HG02852 (cell line): ENCODE measurements around the gene SLC26A1.

Source experiments
- ATAC-seq: cut with Tn5 transposase; IDR thresholded peaks from one replicate; pipeline ENCODE4 v1.9.1; 2021; ENCODE audit warnings: mild to moderate bottlenecking, moderate library complexity; ENCODE audit not compliant: unreplicated experiment

SLC26A1 gene

GRCh38 chr4:966266-967112 is 26.7 kb downstream of the SLC26A1 start:
- no peak for ATAC-seq

GRCh38 chr4:965766-966134 is 27.5 kb downstream of the SLC26A1 start:
- ATAC-seq: no peak

- ATAC-seq: no peak
Observed at GRCh38 chr4:965048-965765, 28.0 kb downstream of the SLC26A1 start.

GRCh38 chr4:964346-965025 is 28.7 kb downstream of the SLC26A1 start:
- ATAC-seq: no peak

- no peak for ATAC-seq
Observed at GRCh38 chr4:963276-964225, 29.7 kb downstream of the SLC26A1 start.

GRCh38 chr4:962231-963208 is 30.7 kb downstream of the SLC26A1 start:
- no peak for ATAC-seq

DNA sequence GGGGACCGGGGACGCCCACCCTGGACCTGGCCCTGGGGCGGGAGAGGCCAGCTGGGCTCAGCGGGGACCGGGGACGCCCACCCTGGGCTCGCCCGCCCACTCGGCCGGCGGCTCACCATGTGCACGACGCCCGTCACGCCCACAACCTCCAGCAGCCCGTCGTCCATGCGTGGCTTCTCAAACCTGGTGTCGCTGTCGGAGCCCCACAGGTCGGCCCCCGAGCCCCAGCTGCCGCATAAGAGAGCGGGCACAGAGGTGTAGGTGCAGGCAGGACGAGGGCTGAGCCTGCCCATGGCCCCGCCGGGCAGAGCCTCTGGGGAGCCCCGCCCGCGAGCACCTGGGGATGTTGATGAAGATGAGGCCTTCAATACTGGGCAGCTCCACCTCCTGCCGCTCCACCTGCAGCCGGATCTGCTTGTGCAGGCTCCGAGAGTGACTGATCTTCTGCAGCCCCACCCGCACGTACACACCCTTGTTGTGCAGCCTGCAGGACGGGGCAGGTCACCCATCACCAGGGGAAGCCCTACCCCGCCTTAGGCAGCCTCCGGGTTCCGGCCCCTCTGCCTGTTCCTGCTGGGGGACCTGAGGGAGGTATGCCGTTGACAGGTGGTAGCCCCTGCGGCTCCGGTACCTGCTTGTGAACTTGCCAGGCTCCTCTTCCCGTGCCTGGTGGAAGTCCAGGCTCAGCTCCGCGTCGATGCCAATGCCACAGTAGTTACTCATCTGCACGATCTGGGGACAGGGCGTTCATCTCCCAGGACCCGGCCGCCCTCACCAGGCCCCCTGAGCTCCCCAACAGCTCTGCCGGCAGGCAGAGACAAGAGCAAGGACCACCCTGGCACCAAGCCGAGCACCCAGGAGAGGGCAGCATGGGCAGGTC is 31.6 kb downstream of the SLC26A1 start:
- no peak for ATAC-seq

DNA sequence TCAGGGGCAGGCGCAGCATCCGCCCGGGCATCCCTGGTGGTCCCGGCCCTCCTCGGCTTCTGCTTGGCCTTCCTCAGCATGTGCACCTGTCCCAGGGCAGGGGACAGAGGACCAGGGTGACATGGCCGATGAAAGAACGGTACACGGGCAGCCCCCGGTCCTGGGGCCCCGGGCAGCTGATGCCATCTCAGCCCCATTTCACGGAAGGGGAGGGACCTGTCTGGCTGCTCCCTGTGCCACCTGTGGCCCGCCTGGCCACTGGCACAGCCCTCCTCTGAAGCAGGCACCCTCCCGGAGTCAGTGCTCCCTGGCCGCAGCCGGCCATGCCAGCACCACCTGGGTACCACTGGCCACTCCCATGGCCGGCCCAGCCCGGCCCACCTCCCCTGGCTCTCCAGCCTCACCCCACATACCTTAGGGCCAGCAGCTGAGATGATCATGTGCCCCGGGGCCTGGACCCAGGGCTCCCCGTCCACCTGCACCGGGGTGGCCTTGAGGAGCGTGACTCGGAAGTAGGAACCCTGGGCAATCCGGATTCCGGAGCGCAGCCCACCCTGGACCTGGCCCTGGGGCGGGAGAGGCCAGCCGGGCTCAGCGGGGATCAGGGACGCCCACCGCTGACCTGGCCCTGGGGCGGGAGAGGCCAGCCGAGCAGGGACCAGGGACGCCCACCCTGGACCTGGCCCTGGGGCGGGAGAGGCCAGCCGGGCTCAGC is 32.4 kb downstream of the SLC26A1 start:
- no peak for ATAC-seq

GRCh38 chr4:960140-960635 is 33.0 kb downstream of the SLC26A1 start:
- no peak for ATAC-seq

GRCh38 chr4:959338-960139 is 33.7 kb downstream of the SLC26A1 start:
- no peak for ATAC-seq

GRCh38 chr4:958696-959337 is 34.4 kb downstream of the SLC26A1 start:
- no peak for ATAC-seq

DNA sequence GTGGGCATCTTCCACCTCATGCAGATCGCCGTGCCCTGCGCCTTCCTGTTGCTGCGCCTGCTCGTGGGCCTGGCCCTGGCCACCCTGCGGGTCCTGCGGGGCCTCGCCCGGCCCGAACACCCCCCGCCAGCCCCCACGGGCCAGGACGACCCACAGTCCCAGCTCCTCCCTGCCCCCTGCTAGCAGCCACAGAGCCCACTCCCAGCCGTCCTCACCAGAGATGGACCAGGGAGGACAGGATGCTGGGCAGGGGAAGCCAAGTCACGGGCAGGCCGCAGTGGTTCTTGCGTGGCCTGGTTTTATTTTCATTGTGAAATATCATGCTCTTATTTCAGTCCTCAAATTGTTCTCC is 34.9 kb downstream of the SLC26A1 start:
- no peak for ATAC-seq

DNA sequence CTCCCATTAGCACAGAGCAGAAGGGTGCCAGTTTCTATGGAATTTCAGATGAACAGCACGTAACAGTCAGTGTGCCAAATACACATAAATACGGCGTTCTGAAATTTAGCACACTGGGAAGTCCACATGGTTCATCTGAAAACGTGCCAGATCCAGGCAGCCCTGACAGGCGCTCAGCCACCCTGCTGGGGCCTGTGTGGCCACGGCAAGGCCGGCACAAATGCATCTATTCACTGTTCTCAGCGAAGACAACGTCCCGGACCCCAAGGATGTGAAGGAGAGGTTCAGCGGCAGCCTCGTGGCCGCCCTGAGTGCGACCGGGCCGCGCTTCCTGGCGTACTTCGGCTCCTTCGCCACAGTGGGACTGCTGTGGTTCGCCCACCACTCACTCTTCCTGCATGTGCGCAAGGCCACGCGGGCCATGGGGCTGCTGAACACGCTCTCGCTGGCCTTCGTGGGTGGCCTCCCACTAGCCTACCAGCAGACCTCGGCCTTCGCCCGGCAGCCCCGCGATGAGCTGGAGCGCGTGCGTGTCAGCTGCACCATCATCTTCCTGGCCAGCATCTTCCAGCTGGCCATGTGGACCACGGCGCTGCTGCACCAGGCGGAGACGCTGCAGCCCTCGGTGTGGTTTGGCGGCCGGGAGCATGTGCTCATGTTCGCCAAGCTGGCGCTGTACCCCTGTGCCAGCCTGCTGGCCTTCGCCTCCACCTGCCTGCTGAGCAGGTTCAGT is 35.5 kb downstream of the SLC26A1 start:
- ATAC-seq: no peak

- no peak for ATAC-seq
Observed at GRCh38 chr4:957231-957580, 36.0 kb downstream of the SLC26A1 start.

DNA sequence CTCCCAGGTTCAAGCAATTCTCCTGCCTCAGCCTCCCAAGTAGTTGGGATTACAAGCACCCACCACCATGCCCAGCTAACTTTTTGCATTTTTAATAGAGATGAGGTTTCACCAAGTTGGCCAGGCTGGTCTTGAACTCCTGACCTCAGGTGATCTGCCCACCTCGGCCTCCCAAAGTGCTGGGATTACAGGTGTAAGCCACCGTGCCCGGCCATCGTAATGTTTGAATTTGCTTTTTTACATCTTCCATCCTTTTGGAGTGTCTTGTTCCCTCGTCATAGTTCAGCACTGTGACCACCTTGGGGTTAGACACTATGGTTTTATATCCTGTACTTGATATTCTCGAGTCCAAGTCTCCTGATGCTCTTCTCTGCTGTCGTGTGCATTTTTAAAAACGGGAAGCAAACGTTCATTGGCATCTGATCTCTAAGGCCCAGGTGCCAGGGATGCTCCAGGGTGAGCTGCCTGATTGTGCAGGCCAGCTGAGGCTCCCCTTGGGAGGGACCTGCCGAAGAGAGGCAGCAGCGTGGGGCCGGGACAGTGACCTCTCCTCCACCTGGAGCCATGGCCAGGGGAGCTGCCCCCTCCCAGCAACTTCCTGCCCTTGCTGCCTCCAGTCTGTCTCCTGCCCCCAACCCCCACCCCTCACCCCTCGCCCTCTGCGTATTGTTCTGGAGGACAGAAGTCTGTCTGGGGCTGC is 36.5 kb downstream of the SLC26A1 start:
- ATAC-seq: no peak
